Rectal smooth muscle tissue (tissue), 1 donor: ENCODE measurements around the gene RAB33B.
"Not testable (repeated sequence)": the region's sequence is repeated elsewhere in the genome, so short reads cannot be mapped to it uniquely, and the experiment has no call there.

Source experiments
- H3K27ac ChIP-seq: one replicate; pipeline ENCODE4 v1.7.0; 2013; ENCODE audit warnings: low read depth, low read length, inconsistent platforms
- H3K27me3 ChIP-seq: one replicate; pipeline ENCODE4 v1.7.0; 2013; ENCODE audit warnings: low read length; ENCODE audit not compliant: control insufficient read depth, insufficient read depth
- H3K36me3 ChIP-seq: one replicate; pipeline ENCODE4 v1.7.0; 2013; ENCODE audit warnings: low read length; ENCODE audit not compliant: control insufficient read depth, insufficient read depth
- H3K4me1 ChIP-seq: one replicate; pipeline ENCODE4 v1.7.0; 2013; ENCODE audit warnings: low read length; ENCODE audit not compliant: control insufficient read depth, insufficient read depth
- H3K4me3 ChIP-seq: one replicate; pipeline ENCODE4 v1.7.0; 2013; ENCODE audit warnings: low read length
- H3K9ac ChIP-seq: one replicate; pipeline ENCODE4 v1.7.0; 2013; ENCODE audit warnings: low read length

RAB33B gene

GRCh38 chr4:139454111-139455045 lies at the start of gene RAB33B:
TSS of gene RAB33B (plus strand) at chr4:139454121. CDS start at chr4:139454196, 75 bp downstream.
- H3K27ac ChIP-seq: peak within 1 kb of the TSS; percentile 98
- H3K4me3 ChIP-seq: peak within 1 kb of the TSS; percentile 96
- H3K36me3 ChIP-seq: peaks cover 3% of the 10 kb centered on the region
- peak within 1 kb of the TSS; percentile 89 for H3K9ac ChIP-seq
- H3K27me3 ChIP-seq: no peaks in the 10 kb centered on the region
- H3K4me1 ChIP-seq: peaks cover 9% of the 10 kb centered on the region

GRCh38 chr4:139410312-139410711 lies 43.6 kb upstream of the RAB33B start:
- no peaks in the 10 kb centered on the region for H3K36me3 ChIP-seq
- no peak overlapping the region for H3K27ac ChIP-seq
- no peak overlapping the region for H3K4me3 ChIP-seq
- H3K27me3 ChIP-seq: no peaks in the 10 kb centered on the region
- H3K4me1 ChIP-seq: no peaks in the 10 kb centered on the region
- no peak overlapping the region for H3K9ac ChIP-seq

GRCh38 chr4:139414671-139415210 lies 39.2 kb upstream of the RAB33B start:
- H3K27me3 ChIP-seq, H3K9ac ChIP-seq, H3K36me3 ChIP-seq, H3K4me3 ChIP-seq, H3K4me1 ChIP-seq, H3K27ac ChIP-seq: not testable (repeated sequence)

GRCh38 chr4:139416073-139416673 lies 37.7 kb upstream of the RAB33B start:
- no peaks in the 10 kb centered on the region for H3K4me1 ChIP-seq

GRCh38 chr4:139419388-139419914 lies 34.5 kb upstream of the RAB33B start:
- Histone ChIP-seq H3K36me3 (no peaks in the 10 kb centered on the region), H3K27ac (no peak overlapping the region), H3K4me1 (no peaks in the 10 kb centered on the region), H3K4me3 (no peak overlapping the region), H3K9ac (no peak overlapping the region), H3K27me3 (no peaks in the 10 kb centered on the region)

More at GRCh38 chr4:139416073-139416673, 37.7 kb upstream of the RAB33B start:
- no peak overlapping the region for H3K4me3 ChIP-seq
- no peaks in the 10 kb centered on the region for H3K36me3 ChIP-seq
- H3K27ac ChIP-seq: no peak overlapping the region
- H3K27me3 ChIP-seq: no peaks in the 10 kb centered on the region
- H3K9ac ChIP-seq: no peak overlapping the region

- Histone ChIP-seq H3K4me3 (no peak overlapping the region), H3K9ac (no peak overlapping the region), H3K36me3 (no peaks in the 10 kb centered on the region), H3K27ac (no peak overlapping the region), H3K27me3 (no peaks in the 10 kb centered on the region), H3K4me1 (no peaks in the 10 kb centered on the region)
Measured at GRCh38 chr4:139420652-139421051, 33.3 kb upstream of the RAB33B start.

GRCh38 chr4:139436122-139436521 lies 17.8 kb upstream of the RAB33B start:
- H3K36me3 ChIP-seq: no peaks in the 10 kb centered on the region
- no peak overlapping the region for H3K27ac ChIP-seq
- H3K4me3 ChIP-seq: no peak overlapping the region
- no peaks in the 10 kb centered on the region for H3K27me3 ChIP-seq
- no peaks in the 10 kb centered on the region for H3K4me1 ChIP-seq
- H3K9ac ChIP-seq: no peak overlapping the region

- Histone ChIP-seq H3K27ac (no peak overlapping the region), H3K4me1 (no peaks in the 10 kb centered on the region), H3K36me3 (no peaks in the 10 kb centered on the region), H3K4me3 (no peak overlapping the region), H3K27me3 (no peaks in the 10 kb centered on the region), H3K9ac (no peak overlapping the region)
Measured at GRCh38 chr4:139438141-139438540, 15.8 kb upstream of the RAB33B start.

- Histone ChIP-seq H3K4me3 (no peak overlapping the region), H3K9ac (no peak overlapping the region), H3K27me3 (no peaks in the 10 kb centered on the region), H3K36me3 (no peaks in the 10 kb centered on the region), H3K27ac (no peak overlapping the region), H3K4me1 (no peaks in the 10 kb centered on the region)
Measured at GRCh38 chr4:139441029-139441428, 12.9 kb upstream of the RAB33B start.

- no peak overlapping the region for H3K9ac ChIP-seq
- H3K4me3 ChIP-seq: no peak overlapping the region
- no peaks in the 10 kb centered on the region for H3K36me3 ChIP-seq
- H3K27me3 ChIP-seq: no peaks in the 10 kb centered on the region
- no peaks in the 10 kb centered on the region for H3K4me1 ChIP-seq
- H3K27ac ChIP-seq: no peak overlapping the region
Measured at GRCh38 chr4:139443661-139444060, 10.3 kb upstream of the RAB33B start.

GRCh38 chr4:139444881-139445280 lies 9.0 kb upstream of the RAB33B start:
- H3K4me3 ChIP-seq, H3K27ac ChIP-seq, H3K36me3 ChIP-seq, H3K27me3 ChIP-seq, H3K9ac ChIP-seq, H3K4me1 ChIP-seq: not testable (repeated sequence)

- H3K27me3 ChIP-seq, H3K4me3 ChIP-seq, H3K4me1 ChIP-seq, H3K36me3 ChIP-seq, H3K27ac ChIP-seq, H3K9ac ChIP-seq: not testable (repeated sequence)
Measured at GRCh38 chr4:139447078-139447477, 6.8 kb upstream of the RAB33B start.
